AG09309 (cell line): Measurements from ENCODE around the gene RAPGEF5.

ENCODE experiments used
- DNase-seq: peaks from one replicate; pipeline ENCODE4 v3.0.0-alpha.2; 2010; ENCODE audit warnings: low read depth
- H3K4me3 ChIP-seq: 2 replicates; pipeline ENCODE4 v1.5.1; 2011; ENCODE audit warnings: mild to moderate bottlenecking, low read depth, low read length, moderate library complexity; ENCODE audit not compliant: control insufficient read depth
- CTCF ChIP-seq: IDR thresholded peaks from 2 replicates; pipeline ENCODE4 v1.5.1; 2011; ENCODE audit warnings: mild to moderate bottlenecking, low read depth, low read length, inconsistent platforms; ENCODE audit not compliant: insufficient read depth, control insufficient read depth; ENCODE audit errors: missing control alignments

Gene RAPGEF5

GRCh38 chr7:22120391-22121053, 236.4 kb downstream of the RAPGEF5 start:
- no peak for TF ChIP-seq CTCF
- DNase-seq: no peak
- no peak overlapping the region for H3K4me3 ChIP-seq

- no peak for TF ChIP-seq CTCF
- no peak for DNase-seq
- no peak overlapping the region for H3K4me3 ChIP-seq
Measured at GRCh38 chr7:22117222-22117621, 239.7 kb downstream of the RAPGEF5 start.

GRCh38 chr7:22116451-22117030, 240.4 kb downstream of the RAPGEF5 start:
- H3K4me3 ChIP-seq: no peak overlapping the region
- TF ChIP-seq CTCF: no peak
- no peak for DNase-seq

- no peak for TF ChIP-seq CTCF
- H3K4me3 ChIP-seq: no peak overlapping the region
- no peak for DNase-seq
Measured at GRCh38 chr7:22115689-22116088, 241.3 kb downstream of the RAPGEF5 start.

GRCh38 chr7:22114440-22114981, 242.4 kb downstream of the RAPGEF5 start:
- H3K4me3 ChIP-seq: no peak overlapping the region
- TF ChIP-seq CTCF: no peak
- DNase-seq: no peak

GRCh38 chr7:22113041-22113440, 243.9 kb downstream of the RAPGEF5 start:
- H3K4me3 ChIP-seq: no peak overlapping the region
- no peak for DNase-seq

More at GRCh38 chr7:22113041-22113440, 243.9 kb downstream of the RAPGEF5 start:
- no peak for TF ChIP-seq CTCF
